Stimulated activated naive B cell treated with anti-CD40 and anti-IgM and Interleukin-4, amounts not matched to agents 10 μg/mL and 1 μg/mL and 100 μg/mL, for 72 hours (primary cell): Measurements from ENCODE around the gene SH3GL1.

Experiments used
- ATAC-seq, 2 donors: fragments of 150-1000 bp; cut with Tn5 transposase; replicated peaks; 2 replicates each; pipeline ENCODE4 v1.10.0; 2021; ENCODE audit warnings: moderate library complexity in 1 of 2
- DNase-seq: peaks from one replicate; pipeline ENCODE4 v3.0.0; 2021
- H3K27ac Mint-ChIP-seq: one replicate; pipeline ENCODE4 v1.8.0; 2022; ENCODE audit warnings: mild to moderate bottlenecking, mixed read lengths
- H3K27me3 Mint-ChIP-seq, 2 donors: one replicate each; pipeline ENCODE4 v1.8.0; 2022; ENCODE audit warnings: mixed read lengths in 2 of 2
- H3K36me3 Mint-ChIP-seq, 2 donors: one replicate each; pipeline ENCODE4 v1.8.0; 2022; ENCODE audit warnings: mixed read lengths in 2 of 2, mild to moderate bottlenecking in 1 of 2
- H3K4me1 Mint-ChIP-seq, 2 donors: one replicate each; pipeline ENCODE4 v1.8.0; 2022; ENCODE audit warnings: mixed read lengths in 2 of 2, mild to moderate bottlenecking in 1 of 2
- H3K4me3 Mint-ChIP-seq, 2 donors: one replicate each; pipeline ENCODE4 v1.8.0; 2022; ENCODE audit warnings: mild to moderate bottlenecking in 2 of 2, mixed read lengths in 2 of 2, moderate library complexity in 1 of 2
- H3K9me3 Mint-ChIP-seq, 2 donors: one replicate each; pipeline ENCODE4 v1.8.0; 2022; ENCODE audit warnings: mixed read lengths in 2 of 2, mild to moderate bottlenecking in 1 of 2

SH3GL1 gene

GRCh38 chr19:4423416-4424126 is 23.2 kb upstream of the SH3GL1 start:
- peaks cover 24 to 34% of the 10 kb centered on the region in 2 donors for H3K36me3 Mint-ChIP-seq
- no peak overlapping the region for H3K4me3 Mint-ChIP-seq
- H3K4me1 Mint-ChIP-seq, result no peaks in the 10 kb centered on the region
- H3K27me3 Mint-ChIP-seq, result no peaks in the 10 kb centered on the region
- peak overlapping the region; percentile 83 for H3K27ac Mint-ChIP-seq
- no peaks in the 10 kb centered on the region for H3K9me3 Mint-ChIP-seq
- DNase-seq (no peak), ATAC-seq (no peak)

GRCh38 chr19:4416268-4416667 is 15.9 kb upstream of the SH3GL1 start:
- H3K4me1 Mint-ChIP-seq, result no peaks in the 10 kb centered on the region
- no peaks in the 10 kb centered on the region for H3K9me3 Mint-ChIP-seq

GRCh38 chr19:4415352-4415751 is 15.0 kb upstream of the SH3GL1 start:
- no peak overlapping the region for H3K27ac Mint-ChIP-seq
- H3K27me3 Mint-ChIP-seq, result no peaks in the 10 kb centered on the region
- DNase-seq, result no peak
- H3K36me3 Mint-ChIP-seq, result peaks cover 16 to 35% of the 10 kb centered on the region in 2 donors
- no peak for ATAC-seq
- H3K4me3 Mint-ChIP-seq, result no peak overlapping the region
- no peaks in the 10 kb centered on the region for H3K4me1 Mint-ChIP-seq
- H3K9me3 Mint-ChIP-seq, result no peaks in the 10 kb centered on the region

More at GRCh38 chr19:4416268-4416667, 15.9 kb upstream of the SH3GL1 start:
- Mint-ChIP-seq H3K36me3 (peaks cover 16 to 35% of the 10 kb centered on the region in 2 donors), H3K27ac (no peak overlapping the region), H3K27me3 (no peaks in the 10 kb centered on the region), H3K4me3 (no peak overlapping the region)
- DNase-seq, result no peak
- no peak for ATAC-seq

GRCh38 chr19:4414800-4415321 is 14.5 kb upstream of the SH3GL1 start:
- H3K4me3 Mint-ChIP-seq, result no peak overlapping the region
- peaks cover 16 to 33% of the 10 kb centered on the region in 2 donors for H3K36me3 Mint-ChIP-seq
- no peak for DNase-seq

GRCh38 chr19:4414144-4414799 is 13.9 kb upstream of the SH3GL1 start:
- Mint-ChIP-seq H3K27me3 (no peaks in the 10 kb centered on the region), H3K4me1 (no peaks in the 10 kb centered on the region), H3K4me3 (no peak overlapping the region), H3K36me3 (peaks cover 19 to 34% of the 10 kb centered on the region in 2 donors), H3K9me3 (no peaks in the 10 kb centered on the region), H3K27ac (no peak overlapping the region)
- no peak for DNase-seq
- no peak for ATAC-seq

More at GRCh38 chr19:4414800-4415321, 14.5 kb upstream of the SH3GL1 start:
- no peak for ATAC-seq
- Mint-ChIP-seq H3K27me3 (no peaks in the 10 kb centered on the region), H3K27ac (no peak overlapping the region), H3K4me1 (no peaks in the 10 kb centered on the region), H3K9me3 (no peaks in the 10 kb centered on the region)

- ATAC-seq (no peak), DNase-seq (no peak)
- H3K27ac Mint-ChIP-seq, result no peak overlapping the region
- no peaks in the 10 kb centered on the region for H3K27me3 Mint-ChIP-seq
- H3K4me1 Mint-ChIP-seq, result no peaks in the 10 kb centered on the region
- peaks cover 21 to 39% of the 10 kb centered on the region in 2 donors for H3K36me3 Mint-ChIP-seq
- H3K9me3 Mint-ChIP-seq, result no peaks in the 10 kb centered on the region
- no peak overlapping the region for H3K4me3 Mint-ChIP-seq
Measured at GRCh38 chr19:4413588-4413987, 13.2 kb upstream of the SH3GL1 start.

GRCh38 chr19:4409123-4409933 is 9.0 kb upstream of the SH3GL1 start:
- Mint-ChIP-seq H3K27ac (no peak overlapping the region), H3K36me3 (peaks cover 20 to 28% of the 10 kb centered on the region in 2 donors)
- ATAC-seq, result no peak

GRCh38 chr19:4406626-4407025 is 6.3 kb upstream of the SH3GL1 start:
- Mint-ChIP-seq H3K36me3 (peaks cover 11 to 12% of the 10 kb centered on the region in 2 donors), H3K4me1 (peaks cover 9 to 23% of the 10 kb centered on the region in 2 donors)
- ATAC-seq, result no peak

More at GRCh38 chr19:4409123-4409933, 9.0 kb upstream of the SH3GL1 start:
- DNase-seq, result no peak
- Mint-ChIP-seq H3K4me1 (peaks cover 3 to 5% of the 10 kb centered on the region in 2 donors), H3K4me3 (no peak overlapping the region), H3K9me3 (no peaks in the 10 kb centered on the region), H3K27me3 (no peaks in the 10 kb centered on the region)

GRCh38 chr19:4405977-4406376 is 5.6 kb upstream of the SH3GL1 start:
- no peak overlapping the region for H3K4me3 Mint-ChIP-seq
- no peak for ATAC-seq

More at GRCh38 chr19:4406626-4407025, 6.3 kb upstream of the SH3GL1 start:
- DNase-seq, result no peak
- Mint-ChIP-seq H3K4me3 (no peak overlapping the region), H3K9me3 (no peaks in the 10 kb centered on the region), H3K27ac (no peak overlapping the region), H3K27me3 (no peaks in the 10 kb centered on the region)

GRCh38 chr19:4403005-4403761 is 2.8 kb upstream of the SH3GL1 start:
- H3K27me3 Mint-ChIP-seq, result no peaks in the 10 kb centered on the region
- H3K36me3 Mint-ChIP-seq, result peaks cover 8 to 10% of the 10 kb centered on the region in 2 donors
- H3K4me3 Mint-ChIP-seq, result peak overlapping the region; percentile 91 to 93
- DNase-seq (no peak), ATAC-seq (no peak)
- H3K4me1 Mint-ChIP-seq, result peaks cover 23 to 44% of the 10 kb centered on the region in 2 donors
- peaks cover 0 to 2% of the 10 kb centered on the region in 2 donors for H3K9me3 Mint-ChIP-seq
- H3K27ac Mint-ChIP-seq, result peak overlapping the region; percentile 91

More at GRCh38 chr19:4405977-4406376, 5.6 kb upstream of the SH3GL1 start:
- no peak for DNase-seq
- H3K27ac Mint-ChIP-seq, result no peak overlapping the region
- peaks cover 16 to 30% of the 10 kb centered on the region in 2 donors for H3K4me1 Mint-ChIP-seq
- peaks cover 11 to 12% of the 10 kb centered on the region in 2 donors for H3K36me3 Mint-ChIP-seq
- no peaks in the 10 kb centered on the region for H3K27me3 Mint-ChIP-seq
- peaks cover 0 to 2% of the 10 kb centered on the region in 2 donors for H3K9me3 Mint-ChIP-seq

GRCh38 chr19:4402171-4403004 is 2.0 kb upstream of the SH3GL1 start, which contains the start of gene CHAF1A:
Gene CHAF1A, plus strand, starts transcription at chr19:4402640. Its CDS starts 123 bp downstream, at chr19:4402763.
- Mint-ChIP-seq H3K4me3 (peak within 1 kb of the TSS; percentile 91 to 93), H3K36me3 (peaks cover 11 to 12% of the 10 kb centered on the region in 2 donors), H3K27me3 (no peaks in the 10 kb centered on the region), H3K9me3 (peaks cover 0 to 2% of the 10 kb centered on the region in 2 donors), H3K27ac (peak within 1 kb of the TSS; percentile 91), H3K4me1 (peaks cover 26 to 50% of the 10 kb centered on the region in 2 donors)
- ATAC-seq (peak; percentile 91), DNase-seq (peak; percentile 99)

- peak overlapping the region; percentile 91 to 93 for H3K4me3 Mint-ChIP-seq
- peaks cover 0 to 2% of the 10 kb centered on the region in 2 donors for H3K9me3 Mint-ChIP-seq
- H3K27me3 Mint-ChIP-seq, result no peaks in the 10 kb centered on the region
- peaks cover 30 to 56% of the 10 kb centered on the region in 2 donors for H3K4me1 Mint-ChIP-seq
- ATAC-seq (no peak), DNase-seq (no peak)
- H3K27ac Mint-ChIP-seq, result peak overlapping the region; percentile 91
- peaks cover 12 to 16% of the 10 kb centered on the region in 2 donors for H3K36me3 Mint-ChIP-seq
Measured at GRCh38 chr19:4401769-4402170, 1.4 kb upstream of the SH3GL1 start.

- H3K27me3 Mint-ChIP-seq, result no peaks in the 10 kb centered on the region
- DNase-seq (no peak), ATAC-seq (peak; percentile 12 to 16)
- H3K4me1 Mint-ChIP-seq, result peaks cover 39 to 72% of the 10 kb centered on the region in 2 donors
- H3K9me3 Mint-ChIP-seq, result peaks cover 0 to 2% of the 10 kb centered on the region in 2 donors
- H3K27ac Mint-ChIP-seq, result peak overlapping the region; percentile 92
- H3K36me3 Mint-ChIP-seq, result peaks cover 15 to 30% of the 10 kb centered on the region in 2 donors
- H3K4me3 Mint-ChIP-seq, result peak overlapping the region; percentile 92
Measured at GRCh38 chr19:4399812-4400134, 574 bp downstream of the SH3GL1 start.
